ENCODE measurements around the gene C2orf49. TPM values are rescaled to one million over a fixed set of nuclear protein-coding genes. Genes with fewer than 3 reads are reported as not detected.

C2orf49 gene
- total and polyA plus RNA-seq, 9 of the 15 experiments (the other 6 are each of a cell fraction or from before 2014, with no cell fraction given): 17.9 to 38.2 (median 25.6) TPM

GRCh38 chr2:105291981-105292380 lies 45.4 kb upstream of the C2orf49 start:
- no peak for DNase-seq (ENCODE audit: extremely low read depth in 1 of 4, low spot score in 3 of 4)
- POLR2A ChIA-PET: no interaction called here
- in situ Hi-C loops (cut with MboI) (loop anchor here (5.0 kb wide), 1 partner anchor 175 kb away; no protein-coding TSS in a partner anchor), intact Hi-C loops (cut with micrococcal nuclease) (no loop called here)
- Histone ChIP-seq H3K27ac (ENCODE audit: extremely low read depth, low read depth, low read length) (no peak overlapping the region), H3K4me2 (ENCODE audit: insufficient read depth, low read length) (no peak overlapping the region), H3K27me3 (ENCODE audit: control insufficient read depth in 2 of 2, insufficient read depth in 2 of 2, low read length in 2 of 2) (no peaks in the 10 kb centered on the region), H4K20me1 (replicated peaks; ENCODE audit: control insufficient read depth, insufficient read depth, low read length) (peaks cover 3% of the 10 kb centered on the region), H3K4me3 (no peak overlapping the region), H3K9ac (ENCODE audit: insufficient read depth in 1 of 2, low read depth in 2 of 2, low read length in 2 of 2) (no peak overlapping the region), H3K79me2 (ENCODE audit: control insufficient read depth, insufficient read depth, low read length) (no peaks in the 10 kb centered on the region), H3K9me3 (replicated peaks; ENCODE audit: control insufficient read depth, insufficient read depth, low read depth, low read length) (no peaks in the 10 kb centered on the region), H2AFZ (ENCODE audit: low read depth, low read length) (no peak overlapping the region), H3K9me1 (ENCODE audit: control insufficient read depth, insufficient read depth, low read length) (peaks cover 3% of the 10 kb centered on the region), H3K4me1 (replicated peaks in 1 of 2; ENCODE audit: control insufficient read depth in 2 of 2, insufficient read depth in 2 of 2, low read length in 2 of 2) (0 out of 5 replicates have a peak, but pooled peaks cover 0 to 3% of the 10 kb centered on the region in 2 experiments), H3K36me3 (ENCODE audit: control insufficient read depth, insufficient read depth, low read length) (peaks cover 66% of the 10 kb centered on the region)
- 95% methylated on average over 2 of the region's 2 CpGs for WGBS (ENCODE audit: insufficient coverage, low coverage, missing lambda C conversion rate)
- BruUV-seq (replicated peaks): no TSS peak
- no peak for ATAC-seq
- FAIRE-seq: no peak
- no peak for TF ChIP-seq COPS2 (conservative IDR thresholded peaks at IDR 0.05)
- TF ChIP-seq ZNF778 (CRISPR knock-in tag; IDR thresholded peaks at IDR 0.05): no peak
- no peak for TF ChIP-seq POU5F1 (IDR thresholded peaks at IDR 0.05; ENCODE audit: borderline replicate concordance, low read depth, low read length, partially characterized antibody)
- no peak for TF ChIP-seq CEBPZ (IDR thresholded peaks at IDR 0.05; ENCODE audit: borderline replicate concordance, low read depth, low read length)
- no peak for TF ChIP-seq ETV1 (tag; conservative IDR thresholded peaks at IDR 0.05; ENCODE audit: low read depth)
- no peak for TF ChIP-seq ZNF124 (CRISPR knock-in tag; IDR thresholded peaks at IDR 0.05)
- no peak for TF ChIP-seq NCOA1 (IDR thresholded peaks at IDR 0.05; ENCODE audit: low read depth)
- no peak for TF ChIP-seq ZNF785 (CRISPR knock-in tag; IDR thresholded peaks at IDR 0.05)
- TF ChIP-seq PHB (CRISPR knock-in tag; IDR thresholded peaks at IDR 0.05): no peak
- TF ChIP-seq PML (IDR thresholded peaks at IDR 0.05; ENCODE audit: low read length): no peak
- TF ChIP-seq BCL6 (CRISPR knock-in tag; IDR thresholded peaks at IDR 0.05): no peak
- CTCF ChIA-PET (ENCODE audit: low intra/inter-chr PET ratio): no interaction called here

All from K562 (cell line).